Loucy (cell line): ENCODE results near the gene DAP.

Source experiments
- EZH2phosphoT487 ChIP-seq: fragments of 200-600 bp; IDR thresholded peaks from 2 replicates; pipeline ENCODE4 v1.6.1; 2018; ENCODE audit warnings: antibody characterized with exemption, mild to moderate bottlenecking, moderate library complexity, borderline replicate concordance
- TF ChIP-seq, protein P1 (sequence below): fragments of 200-600 bp; sonication (generic); conservative IDR thresholded peaks from 2 replicates; pipeline ENCODE4 v1.5.1; 2014; ENCODE audit warnings: mild to moderate bottlenecking, antibody characterized with exemption, low read length

DNA sequence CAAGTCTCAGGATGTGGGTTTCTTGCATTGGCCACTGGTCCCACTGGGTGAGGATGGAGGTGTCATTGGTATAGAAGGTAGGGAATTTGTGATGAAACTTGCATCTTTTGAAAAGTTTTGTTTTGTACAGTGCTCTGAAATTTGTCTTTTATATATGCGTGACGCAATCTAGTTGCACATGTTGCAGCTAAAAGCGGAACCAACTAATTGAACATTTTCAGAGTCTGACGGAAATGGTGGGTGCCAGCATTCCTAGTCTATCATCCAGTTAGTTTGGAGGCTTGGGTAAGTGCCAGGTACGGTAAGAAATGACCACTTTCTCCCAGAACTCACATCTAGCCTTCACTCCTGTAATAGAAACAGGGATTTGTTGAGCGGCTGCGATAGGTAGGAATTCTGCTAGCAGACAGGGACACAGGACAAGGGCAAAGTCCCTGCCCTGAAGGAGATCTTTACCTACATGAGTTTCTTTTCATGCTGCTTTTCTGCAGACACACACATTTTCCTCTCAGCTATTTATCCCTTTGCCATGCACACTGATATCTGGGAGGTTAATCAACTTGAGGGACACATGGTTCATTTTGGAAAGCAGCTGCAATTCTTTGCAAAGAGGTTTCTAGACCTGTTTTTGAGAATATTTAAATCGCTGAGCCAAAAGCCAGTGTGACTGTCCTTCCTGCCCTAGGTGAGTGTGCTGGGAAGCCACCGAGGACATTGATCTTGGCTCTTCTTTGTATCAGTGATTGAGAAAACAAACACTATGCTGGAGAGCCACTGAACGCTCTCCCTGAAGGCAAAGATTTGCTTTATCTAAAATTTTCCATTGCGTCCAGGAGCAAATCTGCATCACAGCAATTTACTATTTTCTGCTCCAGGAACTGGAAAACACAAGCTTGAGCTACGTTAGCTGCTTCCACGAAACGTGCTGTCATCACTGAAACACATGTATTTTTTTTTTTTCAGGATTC, 89.7 kb downstream of the DAP start:
- TF ChIP-seq, protein P1, sequence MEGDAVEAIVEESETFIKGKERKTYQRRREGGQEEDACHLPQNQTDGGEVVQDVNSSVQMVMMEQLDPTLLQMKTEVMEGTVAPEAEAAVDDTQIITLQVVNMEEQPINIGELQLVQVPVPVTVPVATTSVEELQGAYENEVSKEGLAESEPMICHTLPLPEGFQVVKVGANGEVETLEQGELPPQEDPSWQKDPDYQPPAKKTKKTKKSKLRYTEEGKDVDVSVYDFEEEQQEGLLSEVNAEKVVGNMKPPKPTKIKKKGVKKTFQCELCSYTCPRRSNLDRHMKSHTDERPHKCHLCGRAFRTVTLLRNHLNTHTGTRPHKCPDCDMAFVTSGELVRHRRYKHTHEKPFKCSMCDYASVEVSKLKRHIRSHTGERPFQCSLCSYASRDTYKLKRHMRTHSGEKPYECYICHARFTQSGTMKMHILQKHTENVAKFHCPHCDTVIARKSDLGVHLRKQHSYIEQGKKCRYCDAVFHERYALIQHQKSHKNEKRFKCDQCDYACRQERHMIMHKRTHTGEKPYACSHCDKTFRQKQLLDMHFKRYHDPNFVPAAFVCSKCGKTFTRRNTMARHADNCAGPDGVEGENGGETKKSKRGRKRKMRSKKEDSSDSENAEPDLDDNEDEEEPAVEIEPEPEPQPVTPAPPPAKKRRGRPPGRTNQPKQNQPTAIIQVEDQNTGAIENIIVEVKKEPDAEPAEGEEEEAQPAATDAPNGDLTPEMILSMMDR = no peak
- TF ChIP-seq EZH2phosphoT487 = no peak
